ENCODE results near the gene SH3RF1. TPM values are rescaled to one million over a fixed set of nuclear protein-coding genes. Genes with fewer than 3 reads are reported as not detected.
"Not testable (repeated sequence)": the region's sequence is repeated elsewhere in the genome, so short reads cannot be mapped to it uniquely, and the experiment has no call there.

The SH3RF1 gene
- total RNA-seq, 1 donor from 2014 or later = 15.6 TPM

DNA sequence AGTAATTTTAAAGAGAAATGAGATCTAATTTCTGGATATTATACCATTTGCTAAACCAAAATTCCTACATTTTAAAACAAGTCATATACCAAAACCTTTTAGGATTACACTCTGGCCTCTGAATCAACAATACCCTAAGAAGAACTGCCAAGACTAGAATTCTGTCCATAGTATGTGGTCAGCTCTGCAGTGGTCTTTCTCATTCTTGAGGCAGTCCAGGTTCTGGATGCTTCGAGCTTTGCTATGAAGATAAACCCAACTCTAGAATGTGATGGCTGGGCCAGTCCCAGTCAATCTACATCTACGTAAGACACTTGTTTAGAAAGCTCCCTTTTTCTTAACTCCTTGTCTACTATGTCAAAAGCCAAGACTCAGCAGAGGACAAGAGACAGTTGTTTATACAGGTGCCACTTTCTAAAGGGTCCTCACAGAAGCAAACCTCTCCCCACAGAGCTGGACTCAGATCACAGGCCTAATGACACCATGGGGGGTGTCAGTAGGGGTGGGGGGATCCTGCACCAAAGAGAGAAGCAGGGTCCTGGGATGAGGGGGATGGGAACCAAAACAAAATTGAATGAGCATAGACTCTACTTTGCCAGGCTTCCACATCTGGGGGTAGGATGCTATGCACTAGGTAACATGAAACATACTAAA is 63.2 kb downstream of the SH3RF1 start:
- intact Hi-C loops (cut with DNase I) = no loop called here
- DNase-seq (ENCODE audit: low spot score) = no peak

- DNase-seq (ENCODE audit: low spot score) = no peak
- intact Hi-C loops (cut with DNase I) = no loop called here
These were observed 65.0 kb downstream of the SH3RF1 start for GRCh38 chr4:169205744-169206080.

DNA sequence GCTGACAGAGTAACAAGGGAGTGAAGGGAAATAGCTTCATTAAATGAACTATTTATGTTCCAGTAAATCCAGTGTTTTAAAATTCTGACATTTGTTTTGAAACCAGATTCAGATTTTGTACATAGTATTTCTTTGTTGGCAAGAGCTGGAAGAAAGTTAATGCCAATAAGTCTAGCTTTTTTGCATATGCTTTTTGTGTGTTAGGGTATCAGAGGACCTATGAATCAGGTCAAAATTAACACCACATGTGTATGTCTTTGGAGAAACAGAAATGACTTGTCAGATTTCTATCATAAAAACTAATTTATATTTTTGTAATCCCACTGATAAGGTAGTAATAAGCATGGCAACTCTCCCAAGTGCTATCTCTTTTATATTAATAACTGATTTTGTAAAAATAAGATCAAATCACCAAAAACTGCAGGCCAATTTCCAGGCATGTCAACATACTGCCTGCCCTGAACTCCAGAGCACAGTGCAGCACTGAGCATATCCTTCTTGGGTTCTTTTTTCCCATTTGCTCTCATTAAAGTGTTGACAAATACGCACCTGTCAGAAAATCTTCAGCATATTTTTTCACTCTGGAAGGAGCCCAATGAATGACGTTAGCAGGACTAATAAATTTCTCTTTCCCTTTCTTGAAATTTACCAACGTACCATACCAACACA is 65.5 kb downstream of the SH3RF1 start:
- no peak for DNase-seq (ENCODE audit: low spot score)
- intact Hi-C loops (cut with DNase I) = no loop called here

DNA sequence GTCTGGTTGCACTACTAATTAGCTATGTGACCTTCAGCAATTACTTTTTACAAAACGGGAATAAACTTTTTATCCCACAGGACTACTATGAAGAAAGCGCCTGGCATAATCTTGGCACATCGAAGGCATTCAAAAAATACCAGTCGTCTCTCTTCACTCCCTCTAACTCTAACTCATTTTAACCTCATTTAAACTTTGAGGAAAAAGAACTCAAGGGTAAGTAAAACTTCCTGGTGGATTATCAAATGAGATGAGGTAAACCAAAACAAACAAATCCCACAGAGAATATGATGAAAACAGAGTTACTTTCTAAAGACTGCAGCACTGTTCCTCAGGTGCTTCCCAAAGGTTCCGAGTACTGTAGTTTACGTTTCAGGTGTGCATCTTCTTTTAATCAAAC is 66.9 kb downstream of the SH3RF1 start:
- intact Hi-C loops (cut with DNase I) = no loop called here
- DNase-seq (ENCODE audit: low spot score) = no peak

DNA sequence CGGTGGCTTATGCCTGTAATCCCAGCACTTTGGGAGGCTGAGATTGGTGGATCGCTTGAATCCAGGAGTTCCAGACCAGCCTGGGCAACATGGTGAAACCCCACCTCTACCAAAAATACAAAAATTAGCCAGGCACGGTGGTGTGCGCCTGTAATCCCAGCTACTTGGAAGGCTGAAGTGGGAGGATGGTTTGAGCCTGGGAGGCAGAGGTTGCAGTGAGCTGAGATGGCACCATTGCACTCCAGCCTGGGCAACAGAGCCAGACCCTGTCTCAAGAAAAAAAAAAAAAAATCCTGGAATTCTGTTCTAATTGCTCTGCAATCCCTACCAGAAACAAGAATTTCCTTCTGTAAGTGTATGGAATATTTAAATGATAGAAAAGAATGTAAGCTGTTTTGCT is 67.5 kb downstream of the SH3RF1 start:
- intact Hi-C loops (cut with DNase I); DNase-seq (ENCODE audit: low spot score): not testable (repeated sequence)

DNA sequence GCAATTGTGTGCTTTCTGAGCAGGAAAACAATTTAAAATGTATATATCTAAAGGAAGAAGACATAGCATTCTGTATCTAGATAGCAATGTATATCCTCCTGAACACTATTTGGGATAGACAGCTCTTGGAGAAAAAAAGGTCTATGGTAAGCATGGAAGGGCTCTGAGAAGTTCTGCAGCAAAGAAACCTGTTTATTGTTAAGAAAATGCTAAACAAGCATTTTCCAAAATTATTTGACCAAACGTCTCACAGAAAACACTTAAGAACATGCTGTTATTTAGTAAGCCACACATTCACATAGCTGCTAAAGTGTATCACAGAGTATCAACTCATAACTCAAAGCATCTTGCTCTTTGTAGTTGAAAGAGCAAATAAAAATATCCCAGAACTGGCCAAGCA is 67.9 kb downstream of the SH3RF1 start:
- intact Hi-C loops (cut with DNase I) = no loop called here
- no peak for DNase-seq (ENCODE audit: low spot score)

- no peak for DNase-seq (ENCODE audit: low spot score)
- intact Hi-C loops (cut with DNase I) = no loop called here
These were observed 68.5 kb downstream of the SH3RF1 start for GRCh38 chr4:169202145-169202699.

DNA sequence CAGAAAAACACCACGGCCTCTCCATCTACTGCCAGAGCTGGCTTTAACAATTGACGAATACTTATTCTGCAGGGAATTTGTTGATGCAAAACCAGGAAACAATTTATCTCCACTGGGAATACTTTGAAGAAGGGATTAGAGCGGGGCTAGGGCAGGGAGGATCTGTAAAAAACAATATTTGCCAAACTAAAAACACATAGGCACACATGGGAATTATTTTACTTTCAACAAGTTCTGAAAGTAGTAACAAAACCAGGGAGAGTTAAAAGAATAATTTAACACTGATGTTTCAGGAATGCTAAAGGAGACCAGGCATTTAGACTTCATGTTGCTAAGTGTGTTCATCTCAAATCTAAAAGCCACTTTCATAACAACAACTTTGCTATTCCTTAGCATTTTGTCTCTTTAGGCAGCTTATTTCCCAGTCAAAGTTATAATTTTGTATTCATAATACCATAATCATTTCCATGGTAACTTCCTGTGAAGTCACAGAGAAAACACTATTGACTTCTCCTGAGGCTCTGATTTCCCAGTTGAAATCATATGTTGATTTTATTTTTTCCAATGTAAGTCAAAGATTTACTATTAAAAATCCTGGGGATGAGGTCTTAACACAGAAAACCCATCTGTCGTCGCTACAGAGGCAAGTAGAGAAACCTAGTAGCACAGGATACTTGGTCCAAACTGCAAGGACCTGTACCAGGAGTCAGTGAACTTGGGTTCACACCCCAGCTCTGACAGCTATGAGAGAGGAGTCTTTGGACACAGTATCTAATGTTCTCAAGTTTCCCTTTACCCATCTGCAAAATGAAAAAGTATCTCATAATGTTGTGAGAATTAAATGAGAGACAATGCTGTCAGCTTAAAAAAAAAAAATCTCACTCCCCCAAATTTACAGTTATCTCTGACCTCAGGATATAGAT is 69.3 kb downstream of the SH3RF1 start:
- intact Hi-C loops (cut with DNase I) = no loop called here
- DNase-seq (ENCODE audit: low spot score) = no peak

- no peak for DNase-seq (ENCODE audit: low spot score)
- intact Hi-C loops (cut with DNase I) = no loop called here
These were observed 70.3 kb downstream of the SH3RF1 start for GRCh38 chr4:169200361-169201030.

- DNase-seq (ENCODE audit: low spot score) = no peak
- intact Hi-C loops (cut with DNase I) = no loop called here
These were observed 71.6 kb downstream of the SH3RF1 start for GRCh38 chr4:169199184-169199583.

DNA sequence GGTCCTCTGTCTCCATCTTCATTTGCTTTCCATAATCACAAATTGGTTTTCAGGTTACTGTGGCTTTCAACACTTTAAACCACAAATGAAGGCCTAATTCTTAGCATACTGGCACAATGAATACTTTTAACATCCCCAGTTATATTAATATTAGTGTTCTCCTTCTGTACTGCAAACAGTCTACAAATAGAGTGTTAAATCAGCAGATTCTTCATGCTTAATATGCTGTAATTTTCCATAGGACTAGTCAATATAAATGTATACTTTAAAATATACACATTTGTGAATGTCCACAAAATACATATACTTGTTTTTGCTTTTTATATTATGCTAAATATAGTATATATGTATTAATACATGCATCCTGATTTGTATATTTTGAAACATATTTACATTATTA is 72.6 kb downstream of the SH3RF1 start:
- no peak for DNase-seq (ENCODE audit: low spot score)
- intact Hi-C loops (cut with DNase I) = no loop called here

DNA sequence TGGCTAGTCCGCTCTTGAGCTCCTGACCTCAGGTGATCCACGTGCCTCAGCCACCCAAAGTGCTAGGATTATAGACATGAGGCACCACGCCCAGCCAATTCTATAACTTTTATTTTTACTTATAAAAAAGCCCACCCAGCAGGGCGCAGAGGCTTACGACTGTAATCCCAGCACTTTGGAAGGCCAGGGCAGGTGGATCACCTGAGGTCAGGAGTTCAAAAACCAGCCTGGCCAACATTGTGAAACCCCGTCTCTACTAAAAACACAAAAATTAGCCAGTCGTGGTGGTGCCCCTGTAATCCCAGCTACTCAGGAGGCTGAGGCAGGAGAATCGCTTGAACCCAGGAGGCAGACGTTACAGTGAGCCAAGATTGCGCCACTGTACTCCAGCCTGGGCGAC is 73.5 kb downstream of the SH3RF1 start:
- DNase-seq (ENCODE audit: low spot score); intact Hi-C loops (cut with DNase I): not testable (repeated sequence)

GRCh38 chr4:169195032-169195431 is 75.7 kb downstream of the SH3RF1 start:
- intact Hi-C loops (cut with DNase I) = no loop called here
- no peak for DNase-seq (ENCODE audit: low spot score)

GRCh38 chr4:169189968-169190367 is 80.8 kb downstream of the SH3RF1 start:
- DNase-seq (ENCODE audit: low spot score); intact Hi-C loops (cut with DNase I): not testable (repeated sequence)

GRCh38 chr4:169189372-169189771 is 81.4 kb downstream of the SH3RF1 start:
- no peak for DNase-seq (ENCODE audit: low spot score)
- intact Hi-C loops (cut with DNase I) = no loop called here

DNA sequence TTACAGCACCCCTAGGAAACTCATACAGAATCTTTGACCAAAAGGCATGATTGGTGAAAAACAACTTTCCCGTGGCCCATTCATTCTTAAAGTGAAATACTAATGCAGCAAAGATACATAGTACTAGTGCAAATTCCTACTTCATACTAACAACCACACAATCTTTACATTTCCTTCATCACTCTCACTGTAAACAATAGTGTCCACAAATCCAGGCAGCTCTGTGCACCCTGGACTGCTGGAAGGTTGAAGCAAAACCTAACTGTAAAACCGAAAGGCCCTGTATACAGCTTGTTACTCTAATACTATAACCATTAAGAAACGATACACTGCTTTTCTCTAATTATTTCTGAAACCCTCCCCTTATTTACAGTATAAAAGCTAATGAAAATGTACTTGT is 82.6 kb downstream of the SH3RF1 start:
- DNase-seq (ENCODE audit: low spot score) = no peak
- intact Hi-C loops (cut with DNase I) = no loop called here

DNA sequence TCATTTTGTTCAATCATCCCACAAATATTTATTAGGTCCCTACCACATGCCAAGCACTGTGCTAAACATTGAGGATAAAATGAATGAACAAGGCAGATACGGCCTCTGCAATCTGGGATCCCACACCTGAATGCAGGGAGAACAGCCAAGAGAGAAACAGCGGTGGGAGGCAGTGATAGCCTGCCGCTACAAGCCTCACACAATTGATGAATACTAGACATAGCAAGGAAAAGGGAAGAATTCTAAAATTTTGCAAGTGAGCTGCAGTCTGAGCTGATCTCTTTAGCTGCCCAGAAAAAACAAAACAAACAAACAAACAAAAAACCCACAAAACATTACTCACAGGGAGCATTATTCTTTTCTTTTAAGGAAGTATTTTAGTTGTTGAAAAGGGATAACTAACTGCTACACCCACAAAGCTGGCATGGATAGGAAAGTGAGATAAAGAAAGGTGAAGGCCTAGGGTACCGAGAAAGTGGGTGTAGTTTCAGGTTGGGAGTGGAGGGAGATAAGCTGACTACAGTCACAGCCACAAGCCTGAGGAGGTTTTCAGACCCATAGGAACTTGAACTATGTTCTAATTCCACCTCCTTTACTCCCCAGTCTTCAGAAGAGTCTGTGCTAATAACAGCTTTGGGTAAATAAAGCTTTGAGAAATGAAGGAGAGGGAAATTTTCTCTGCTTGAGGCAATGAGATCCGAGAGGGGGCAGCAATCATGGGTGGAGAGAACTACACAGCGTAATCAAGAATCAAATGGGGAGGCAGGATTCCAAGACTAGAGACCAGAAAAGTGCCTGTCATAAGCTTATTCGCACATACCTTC is 85.4 kb downstream of the SH3RF1 start:
- intact Hi-C loops (cut with DNase I) = no loop called here
- no peak for DNase-seq (ENCODE audit: low spot score)

DNA sequence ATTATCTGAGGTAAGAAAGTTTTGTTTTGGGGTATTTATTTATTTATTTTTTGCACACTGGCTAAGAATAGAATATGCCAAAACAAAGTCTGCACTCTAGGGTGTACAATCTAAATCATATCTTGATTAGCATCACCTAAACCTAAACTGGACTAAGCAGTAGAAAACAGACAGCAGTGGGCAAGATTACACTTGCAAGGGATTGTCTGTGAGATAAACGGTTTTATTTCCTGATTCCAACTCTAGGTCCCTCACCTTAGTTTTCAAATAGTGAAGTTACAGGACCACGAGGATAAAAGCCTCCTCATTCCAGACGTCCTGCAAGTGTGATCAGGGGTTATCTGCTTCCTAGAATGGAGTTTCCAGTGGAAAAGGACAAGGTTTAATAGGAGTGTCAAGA is 86.1 kb downstream of the SH3RF1 start:
- DNase-seq (ENCODE audit: low spot score) = no peak
- intact Hi-C loops (cut with DNase I) = no loop called here

- no peak for DNase-seq (ENCODE audit: low spot score)
- intact Hi-C loops (cut with DNase I) = no loop called here
These were observed 86.5 kb downstream of the SH3RF1 start for GRCh38 chr4:169184236-169184635.

Measured in cardiac septum (tissue), 1 donor.